Activated naive CD8-positive, alpha-beta T cell treated with anti-CD3 and anti-CD28 coated beads, Interleukin-2, amount 50 U/mL, for 24 hours (primary cell): ENCODE results near the gene GHR.

Source experiments
- ATAC-seq: fragments of 150-1000 bp; cut with Tn5 transposase; one replicate; pipeline ENCODE4 v1.10.0; 2021
- DNase-seq: peaks from one replicate; pipeline ENCODE4 v3.0.0; 2021
- H3K27ac Mint-ChIP-seq: one replicate; pipeline ENCODE4 v1.8.0; 2021; ENCODE audit warnings: mild to moderate bottlenecking, mixed read lengths
- H3K27me3 Mint-ChIP-seq: one replicate; pipeline ENCODE4 v1.8.0; 2021; ENCODE audit warnings: mixed read lengths
- H3K36me3 Mint-ChIP-seq: one replicate; pipeline ENCODE4 v1.8.0; 2021; ENCODE audit warnings: low read depth, mixed read lengths
- H3K4me1 Mint-ChIP-seq: one replicate; pipeline ENCODE4 v1.8.0; 2021; ENCODE audit warnings: mixed read lengths
- H3K4me3 Mint-ChIP-seq: one replicate; pipeline ENCODE4 v1.8.0; 2021; ENCODE audit warnings: mild to moderate bottlenecking, moderate library complexity, mixed read lengths
- H3K9me3 Mint-ChIP-seq: one replicate; pipeline ENCODE4 v1.8.0; 2021; ENCODE audit warnings: mixed read lengths

The GHR gene

DNA sequence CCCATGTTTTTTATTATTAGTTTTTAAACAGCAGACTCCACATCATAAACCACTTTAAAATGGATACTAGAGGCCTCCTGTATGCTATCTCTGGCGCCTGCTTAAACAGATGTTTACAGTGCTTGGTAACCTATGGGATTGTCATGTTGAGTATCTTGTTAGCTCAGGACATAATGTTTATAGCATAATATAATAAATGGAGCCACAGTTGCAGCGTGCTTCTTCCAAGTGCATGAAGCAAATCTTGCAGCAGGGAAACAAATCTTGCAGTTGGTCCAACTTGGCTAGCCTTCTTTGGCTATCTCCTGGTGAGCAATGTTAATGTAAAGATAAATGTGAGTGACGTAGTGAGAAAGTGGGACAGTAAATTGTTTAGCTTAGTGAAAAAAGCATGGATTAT is 2.8 kb downstream of the GHR start:
- no peak overlapping the region for H3K27ac Mint-ChIP-seq
- no peaks in the 10 kb centered on the region for H3K4me1 Mint-ChIP-seq
- H3K4me3 Mint-ChIP-seq = no peak overlapping the region
- no peak for DNase-seq
- H3K9me3 Mint-ChIP-seq = no peaks in the 10 kb centered on the region
- no peak for ATAC-seq
- H3K36me3 Mint-ChIP-seq = no peaks in the 10 kb centered on the region
- peaks cover 9% of the 10 kb centered on the region for H3K27me3 Mint-ChIP-seq

DNA sequence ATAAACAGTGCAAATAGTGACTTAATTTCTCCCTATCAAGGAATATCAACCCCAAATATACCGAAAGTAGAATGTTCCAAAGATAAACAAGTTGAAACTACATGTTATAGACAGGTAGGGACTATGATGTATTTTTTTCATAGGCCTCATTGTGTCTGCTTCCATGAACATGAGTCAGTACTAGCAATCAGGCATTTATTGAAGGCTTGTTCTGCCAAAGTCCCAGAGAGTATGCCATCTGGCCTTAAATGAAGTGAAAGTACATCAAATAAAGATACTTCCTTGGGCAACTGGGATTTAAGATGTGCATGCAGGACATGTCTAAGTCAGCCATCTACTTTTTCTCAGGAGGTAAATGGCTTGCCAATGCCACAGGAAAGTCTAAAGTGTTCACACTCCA is 6.5 kb downstream of the GHR start:
- no peak overlapping the region for H3K27ac Mint-ChIP-seq
- no peaks in the 10 kb centered on the region for H3K36me3 Mint-ChIP-seq
- no peaks in the 10 kb centered on the region for H3K4me1 Mint-ChIP-seq
- H3K27me3 Mint-ChIP-seq = peaks cover 11% of the 10 kb centered on the region
- ATAC-seq = no peak
- H3K4me3 Mint-ChIP-seq = no peak overlapping the region
- DNase-seq = no peak
- H3K9me3 Mint-ChIP-seq = no peaks in the 10 kb centered on the region

DNA sequence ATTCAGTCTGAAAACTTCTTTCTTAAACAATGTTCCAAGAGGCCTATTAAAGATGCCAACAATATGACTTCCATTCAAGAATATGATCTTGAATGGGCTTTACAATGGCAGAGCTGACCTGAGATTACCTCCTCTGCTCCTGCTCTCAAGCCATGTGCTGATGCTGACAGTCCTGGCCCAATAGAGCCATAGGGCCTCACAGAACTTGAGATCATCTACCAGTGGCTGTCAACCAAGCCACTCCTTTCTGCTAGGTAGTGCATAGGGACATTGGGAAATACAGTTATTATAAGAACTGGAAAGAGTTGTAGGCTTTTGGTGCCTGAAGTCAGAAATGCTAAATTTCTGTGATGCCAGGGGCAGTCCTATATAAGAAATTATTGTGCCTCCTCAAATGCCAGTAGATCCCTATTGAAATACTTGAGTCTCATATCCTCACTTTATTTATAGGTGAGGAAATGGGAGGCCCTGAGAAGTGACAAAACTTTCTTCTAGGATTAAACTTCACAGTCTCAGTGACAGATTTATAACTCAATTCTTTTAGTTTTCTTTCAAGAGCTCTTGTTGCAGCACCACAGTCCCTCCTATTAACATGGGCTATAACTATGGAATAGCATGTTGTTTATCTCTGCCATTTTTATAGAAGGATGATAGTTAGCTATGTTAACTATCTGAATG is 10.9 kb downstream of the GHR start:
- no peak for ATAC-seq

DNA sequence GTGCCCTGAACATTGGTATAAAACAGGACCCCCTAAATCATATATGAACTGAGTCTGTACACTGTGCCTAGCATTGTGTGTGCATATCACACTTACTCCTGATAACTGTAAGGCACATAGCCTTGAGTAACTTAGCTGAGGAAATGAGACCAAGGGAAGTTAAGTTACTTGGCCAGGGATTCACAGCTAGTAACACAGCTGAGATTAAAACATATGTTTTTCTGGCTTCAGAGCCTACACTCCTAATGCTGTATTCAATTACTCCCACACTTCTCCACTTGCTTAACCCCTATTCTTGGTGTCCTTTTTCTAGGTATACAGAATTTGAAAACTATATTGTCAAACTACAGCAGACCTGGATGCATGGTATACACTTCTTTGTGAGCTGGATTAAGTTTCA is 12.8 kb downstream of the GHR start:
- Mint-ChIP-seq H3K36me3 (no peaks in the 10 kb centered on the region), H3K4me3 (no peak overlapping the region), H3K4me1 (no peaks in the 10 kb centered on the region), H3K27ac (no peak overlapping the region), H3K27me3 (peaks cover 2% of the 10 kb centered on the region), H3K9me3 (no peaks in the 10 kb centered on the region)
- DNase-seq = no peak
- no peak for ATAC-seq

More for the DNA sequence above, 10.9 kb downstream of the GHR start:
- no peak overlapping the region for H3K4me3 Mint-ChIP-seq
- no peaks in the 10 kb centered on the region for H3K36me3 Mint-ChIP-seq
- H3K27ac Mint-ChIP-seq = no peak overlapping the region
- no peak for DNase-seq
- peaks cover 2% of the 10 kb centered on the region for H3K27me3 Mint-ChIP-seq
- H3K9me3 Mint-ChIP-seq = no peaks in the 10 kb centered on the region
- no peaks in the 10 kb centered on the region for H3K4me1 Mint-ChIP-seq

DNA sequence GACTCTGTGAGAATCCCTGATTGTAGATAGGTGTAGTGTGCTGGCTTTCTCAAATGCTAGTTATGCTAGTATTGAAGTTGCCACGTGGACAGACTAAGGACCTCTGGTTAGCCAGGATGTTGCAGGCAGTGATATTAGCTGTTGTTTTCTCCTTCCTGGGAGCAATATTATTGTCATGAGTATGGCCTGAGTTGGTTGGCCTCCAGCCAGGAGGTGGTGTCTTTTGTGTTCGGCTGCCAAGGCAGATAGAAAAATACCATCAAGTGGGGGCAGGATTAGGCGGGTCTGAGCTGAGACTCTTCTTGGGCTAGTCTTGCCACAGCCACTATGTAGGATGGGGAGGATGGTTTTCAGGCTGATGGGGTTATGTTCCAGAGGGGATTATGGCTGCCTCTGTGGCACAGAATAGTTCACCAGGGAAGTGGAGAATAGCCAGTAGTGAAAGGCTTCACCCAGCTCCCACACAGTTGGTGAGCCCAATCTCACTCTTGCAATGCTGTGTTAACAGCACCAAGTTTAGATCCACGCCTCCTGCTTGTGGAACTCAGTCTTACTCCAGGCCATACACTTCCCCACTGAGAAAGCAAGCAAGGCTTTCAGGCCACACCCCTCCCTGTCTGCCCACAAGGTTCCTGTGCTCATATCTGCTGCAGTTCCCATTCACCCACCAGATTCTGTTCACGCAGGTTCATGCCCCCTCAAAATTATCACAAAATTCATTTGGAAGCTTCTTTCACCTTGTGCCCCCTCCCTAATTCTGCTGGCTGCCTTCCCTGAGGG is 31.2 kb downstream of the GHR start:
- Mint-ChIP-seq H3K36me3 (no peaks in the 10 kb centered on the region), H3K27me3 (peaks cover 6% of the 10 kb centered on the region), H3K4me3 (no peak overlapping the region), H3K4me1 (no peaks in the 10 kb centered on the region), H3K9me3 (peaks cover 6% of the 10 kb centered on the region), H3K27ac (no peak overlapping the region)
- ATAC-seq (no peak), DNase-seq (no peak)

DNA sequence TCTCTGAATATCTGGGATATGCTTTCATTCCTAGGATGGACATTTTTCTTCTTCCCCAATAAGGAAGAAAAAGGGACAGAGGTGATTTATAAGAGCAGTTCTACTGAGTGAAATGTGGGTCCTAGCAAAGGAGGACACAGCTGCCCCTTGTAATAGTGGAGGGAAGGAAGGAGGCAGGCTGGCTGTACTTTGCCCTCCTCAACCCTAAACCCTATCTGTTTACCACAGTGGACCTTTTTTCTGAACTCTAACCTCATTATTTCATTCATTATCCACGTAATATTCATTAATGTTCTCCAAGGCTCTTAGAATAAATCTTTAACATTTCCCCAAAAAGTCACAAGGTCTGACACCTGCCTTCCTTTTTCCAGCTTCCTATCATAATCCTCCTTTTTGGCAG is 37.8 kb downstream of the GHR start:
- Mint-ChIP-seq H3K4me3 (no peak overlapping the region), H3K4me1 (no peaks in the 10 kb centered on the region), H3K27me3 (no peaks in the 10 kb centered on the region), H3K36me3 (no peaks in the 10 kb centered on the region), H3K27ac (no peak overlapping the region), H3K9me3 (no peaks in the 10 kb centered on the region)
- ATAC-seq (no peak), DNase-seq (no peak)

DNA sequence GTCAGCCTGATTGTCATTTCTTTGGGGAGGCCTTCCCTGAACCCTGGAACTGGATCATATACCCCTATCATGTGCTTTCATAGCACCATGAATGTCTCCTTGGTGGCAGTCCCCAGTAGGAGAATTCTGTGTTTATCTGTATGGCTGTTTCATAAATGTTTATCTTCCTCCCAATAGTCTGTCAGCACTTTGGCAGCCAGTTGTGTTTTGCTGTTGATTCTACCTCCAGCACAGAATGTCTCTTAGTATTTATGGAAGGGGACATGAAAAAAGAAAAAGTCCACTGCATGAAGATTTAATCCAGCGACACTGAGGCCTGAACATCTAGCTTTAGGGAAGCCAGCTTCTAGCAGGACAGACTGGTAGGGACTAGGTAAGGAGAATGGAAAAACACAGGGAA is 38.3 kb downstream of the GHR start:
- ATAC-seq (no peak), DNase-seq (no peak)
- no peak overlapping the region for H3K4me3 Mint-ChIP-seq
- no peaks in the 10 kb centered on the region for H3K4me1 Mint-ChIP-seq
- H3K9me3 Mint-ChIP-seq = no peaks in the 10 kb centered on the region
- H3K27me3 Mint-ChIP-seq = no peaks in the 10 kb centered on the region
- H3K36me3 Mint-ChIP-seq = no peaks in the 10 kb centered on the region
- no peak overlapping the region for H3K27ac Mint-ChIP-seq

DNA sequence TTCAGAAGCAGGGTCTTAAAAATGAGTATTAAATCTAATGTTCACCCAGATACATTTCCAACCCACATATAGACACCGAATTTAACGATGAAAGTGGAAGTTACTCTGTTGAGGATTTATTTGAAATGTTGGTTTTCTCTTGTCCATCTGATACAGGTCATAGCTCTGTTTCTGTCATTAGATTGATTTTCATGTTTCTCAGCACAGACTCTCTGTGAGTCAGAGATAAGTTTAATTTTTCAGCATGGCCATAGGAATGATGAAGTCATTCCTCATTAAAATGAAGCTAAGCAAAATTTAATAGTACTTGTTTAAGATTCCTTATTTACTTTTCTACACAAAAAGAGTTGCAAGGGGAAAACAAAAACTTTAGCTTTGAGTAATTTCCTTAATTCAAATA is 38.8 kb downstream of the GHR start:
- no peak overlapping the region for H3K27ac Mint-ChIP-seq
- H3K9me3 Mint-ChIP-seq = no peaks in the 10 kb centered on the region
- ATAC-seq (no peak), DNase-seq (no peak)
- H3K36me3 Mint-ChIP-seq = no peaks in the 10 kb centered on the region
- no peaks in the 10 kb centered on the region for H3K27me3 Mint-ChIP-seq
- no peaks in the 10 kb centered on the region for H3K4me1 Mint-ChIP-seq
- no peak overlapping the region for H3K4me3 Mint-ChIP-seq

DNA sequence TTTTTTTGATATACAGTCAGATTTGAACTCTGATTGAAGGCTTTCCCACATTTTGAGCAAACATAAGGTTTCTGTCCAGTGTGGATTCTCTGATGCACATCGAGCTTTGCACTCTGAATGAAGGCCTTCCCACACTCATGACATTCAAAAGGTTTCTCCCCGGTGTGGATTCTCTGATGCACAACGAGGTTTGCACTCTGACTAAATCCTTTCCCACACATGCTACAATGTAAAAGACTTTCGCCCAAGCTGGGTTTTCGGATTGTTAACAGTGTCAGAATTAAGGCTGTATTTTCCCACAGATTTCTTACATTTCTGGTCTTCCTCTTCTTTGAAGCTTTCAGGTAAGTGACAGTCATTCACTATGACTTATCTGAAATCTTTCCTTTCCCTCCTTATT is 44.3 kb downstream of the GHR start:
- no peaks in the 10 kb centered on the region for H3K9me3 Mint-ChIP-seq
- H3K27me3 Mint-ChIP-seq = no peaks in the 10 kb centered on the region
- DNase-seq (no peak), ATAC-seq (no peak)
- H3K4me1 Mint-ChIP-seq = no peaks in the 10 kb centered on the region
- no peak overlapping the region for H3K4me3 Mint-ChIP-seq
- no peaks in the 10 kb centered on the region for H3K36me3 Mint-ChIP-seq
- no peak overlapping the region for H3K27ac Mint-ChIP-seq

DNA sequence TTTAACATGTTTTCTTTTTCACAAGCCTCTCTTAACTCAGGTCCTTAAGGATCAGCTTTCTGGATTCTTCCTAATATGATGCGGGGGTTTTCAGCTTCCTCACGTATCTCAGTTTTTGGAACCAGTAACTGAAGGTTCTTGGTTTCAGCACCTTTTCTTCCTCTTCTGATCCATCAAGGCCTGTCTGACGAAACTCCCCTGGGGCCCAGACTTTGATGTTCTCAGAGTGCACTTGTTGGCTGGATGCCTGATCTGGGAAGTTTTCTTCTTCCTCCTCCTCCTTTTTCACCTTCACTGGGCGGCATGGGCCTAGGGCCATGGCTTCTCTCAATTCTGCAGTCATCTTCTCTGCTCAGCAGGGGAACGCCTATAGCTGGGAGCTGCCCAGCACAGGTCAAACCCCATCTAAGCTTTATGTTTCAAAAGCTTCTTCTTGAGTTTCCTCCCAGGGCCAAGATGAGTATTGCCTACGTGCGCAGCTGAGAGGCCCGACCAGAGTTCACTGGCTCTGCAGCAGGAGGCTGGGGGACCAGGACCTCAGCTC is 44.8 kb downstream of the GHR start:
- H3K4me3 Mint-ChIP-seq = no peak overlapping the region
- H3K36me3 Mint-ChIP-seq = no peaks in the 10 kb centered on the region
- no peak for DNase-seq
- no peak overlapping the region for H3K27ac Mint-ChIP-seq
- no peaks in the 10 kb centered on the region for H3K9me3 Mint-ChIP-seq
- no peak for ATAC-seq
- no peaks in the 10 kb centered on the region for H3K27me3 Mint-ChIP-seq
- no peaks in the 10 kb centered on the region for H3K4me1 Mint-ChIP-seq

DNA sequence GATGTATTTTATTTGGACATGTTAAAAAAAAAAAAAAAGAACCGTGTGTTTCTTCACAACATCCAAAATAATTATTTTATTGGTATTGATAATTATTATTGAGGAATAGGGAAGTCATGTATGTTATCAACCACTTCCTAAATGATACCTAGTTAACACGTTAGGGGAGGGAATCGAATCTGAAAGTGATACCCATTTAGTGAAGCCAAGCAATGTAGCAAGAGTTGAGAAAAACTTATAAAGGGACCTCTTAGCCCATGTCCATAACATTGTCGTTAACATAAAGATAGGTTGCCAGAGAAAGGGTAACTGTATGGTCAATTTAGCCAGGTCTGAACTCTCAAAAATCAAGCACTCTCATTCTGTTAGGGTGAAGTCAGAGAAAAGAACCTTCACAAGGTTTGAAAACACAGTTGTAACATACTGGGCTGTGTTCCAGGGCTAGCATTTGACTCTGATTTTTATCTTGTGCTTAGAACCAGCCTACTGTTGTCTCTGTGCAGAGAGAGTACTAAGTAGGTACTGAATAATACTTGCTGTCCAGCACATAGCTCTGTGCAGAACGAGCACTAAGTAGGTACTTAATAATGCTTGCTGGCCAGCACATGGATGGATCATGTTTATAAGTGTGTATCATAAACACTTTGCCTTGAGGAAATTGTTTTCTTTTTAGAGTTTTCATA is 60.4 kb downstream of the GHR start:
- Mint-ChIP-seq H3K4me1 (no peaks in the 10 kb centered on the region), H3K4me3 (no peak overlapping the region), H3K27ac (no peak overlapping the region), H3K36me3 (no peaks in the 10 kb centered on the region), H3K27me3 (peaks cover 3% of the 10 kb centered on the region), H3K9me3 (peaks cover 4% of the 10 kb centered on the region)
- ATAC-seq (no peak), DNase-seq (no peak)

DNA sequence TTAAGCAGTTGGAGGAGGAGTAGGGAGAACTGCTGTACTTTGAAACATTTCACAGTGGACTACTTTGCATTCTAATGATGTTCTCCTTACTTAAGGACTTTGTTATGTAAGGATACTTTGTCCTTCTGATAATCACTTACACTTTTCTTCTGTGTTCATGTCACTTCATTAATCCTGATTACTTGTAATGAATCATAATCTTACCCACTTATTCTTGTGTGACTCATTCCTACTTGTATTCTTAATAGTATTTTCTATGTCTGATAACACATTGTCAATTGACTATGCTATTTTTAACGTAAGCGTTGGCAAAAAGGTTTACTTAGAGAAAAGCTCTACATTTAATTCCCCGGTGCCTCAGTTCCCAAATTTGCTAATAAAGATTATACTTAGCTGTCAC is 63.8 kb downstream of the GHR start:
- Mint-ChIP-seq H3K27me3 (peaks cover 3% of the 10 kb centered on the region), H3K27ac (no peak overlapping the region), H3K9me3 (no peaks in the 10 kb centered on the region), H3K4me3 (no peak overlapping the region), H3K4me1 (no peaks in the 10 kb centered on the region), H3K36me3 (no peaks in the 10 kb centered on the region)
- no peak for DNase-seq
- no peak for ATAC-seq

DNA sequence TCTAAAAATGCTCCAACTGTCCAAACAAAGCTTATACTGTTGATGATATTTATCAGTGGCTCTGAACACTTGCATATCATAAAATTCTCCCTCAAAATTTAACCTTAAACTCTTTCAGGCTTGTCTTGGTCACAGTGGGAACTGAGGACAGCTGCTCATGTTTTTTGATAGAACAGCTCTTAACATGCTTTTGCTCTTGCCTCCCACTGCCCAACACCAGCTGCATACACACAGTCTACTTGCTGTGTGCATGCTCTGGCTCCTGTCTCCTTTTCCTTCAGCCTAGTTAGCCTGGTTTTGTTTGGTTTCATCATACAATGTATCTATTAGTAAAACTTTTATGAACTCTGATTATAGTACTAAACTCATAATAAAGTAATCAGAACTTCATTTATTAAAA is 64.6 kb downstream of the GHR start:
- no peaks in the 10 kb centered on the region for H3K4me1 Mint-ChIP-seq
- H3K9me3 Mint-ChIP-seq = no peaks in the 10 kb centered on the region
- ATAC-seq = no peak

DNA sequence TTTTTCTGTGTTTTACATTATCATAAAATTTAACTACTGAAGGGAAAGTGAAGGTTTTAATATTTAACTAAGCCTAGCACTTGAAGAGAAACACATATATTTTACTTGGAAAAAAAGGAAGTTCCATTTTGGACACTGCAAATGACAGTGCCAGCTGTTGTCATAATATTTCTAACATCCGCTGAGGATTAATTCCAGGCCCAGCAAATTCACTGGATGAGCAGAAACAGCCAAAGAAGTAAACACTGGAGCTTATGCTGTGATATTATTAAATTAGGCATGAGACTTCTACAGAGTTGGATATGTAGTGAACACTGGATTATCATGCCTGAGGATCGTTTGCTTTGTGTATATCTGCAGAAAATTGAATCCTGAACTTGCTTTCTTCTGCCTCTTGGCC is 67.6 kb downstream of the GHR start:
- no peaks in the 10 kb centered on the region for H3K36me3 Mint-ChIP-seq
- no peaks in the 10 kb centered on the region for H3K9me3 Mint-ChIP-seq
- no peaks in the 10 kb centered on the region for H3K4me1 Mint-ChIP-seq
- no peak overlapping the region for H3K4me3 Mint-ChIP-seq
- ATAC-seq (no peak), DNase-seq (no peak)
- no peak overlapping the region for H3K27ac Mint-ChIP-seq
- peaks cover 3% of the 10 kb centered on the region for H3K27me3 Mint-ChIP-seq

More for the DNA sequence above, 64.6 kb downstream of the GHR start:
- no peak overlapping the region for H3K27ac Mint-ChIP-seq
- DNase-seq = no peak
- H3K27me3 Mint-ChIP-seq = peaks cover 3% of the 10 kb centered on the region
- H3K4me3 Mint-ChIP-seq = no peak overlapping the region
- H3K36me3 Mint-ChIP-seq = no peaks in the 10 kb centered on the region

DNA sequence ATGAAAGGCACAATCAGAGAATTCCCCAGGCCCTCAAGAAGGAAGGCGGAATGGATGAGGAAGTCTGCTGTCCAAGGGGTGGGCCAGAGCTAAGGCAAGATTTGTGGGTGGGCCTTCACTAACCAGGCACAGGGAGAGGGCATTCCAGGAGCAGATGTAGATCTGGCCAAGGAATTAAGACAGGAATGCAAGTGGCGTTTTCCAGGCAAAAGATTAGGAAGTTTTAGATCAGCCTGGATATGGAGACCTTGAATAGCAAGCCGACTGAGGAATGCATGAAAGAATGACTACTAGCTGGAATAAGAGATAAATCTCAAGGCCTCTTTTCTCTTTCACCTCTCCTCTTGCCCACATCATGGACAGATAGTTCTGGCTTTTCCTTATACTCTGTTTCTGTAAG is 68.5 kb downstream of the GHR start:
- no peak for DNase-seq
- no peaks in the 10 kb centered on the region for H3K36me3 Mint-ChIP-seq
- H3K4me1 Mint-ChIP-seq = no peaks in the 10 kb centered on the region
- no peaks in the 10 kb centered on the region for H3K9me3 Mint-ChIP-seq
- no peak overlapping the region for H3K4me3 Mint-ChIP-seq
- H3K27me3 Mint-ChIP-seq = no peaks in the 10 kb centered on the region
- no peak for ATAC-seq
- no peak overlapping the region for H3K27ac Mint-ChIP-seq
